HG03565 (cell line): ENCODE data around the gene HACL1.
A peak's percentile ranks its signal among the peaks of the same experiment; 100 is the strongest.
"Not testable (repeated sequence)": the region's sequence is repeated elsewhere in the genome, so short reads cannot be mapped to it uniquely, and the experiment has no call there.

Experiments
- ATAC-seq: cut with Tn5 transposase; IDR thresholded peaks from one replicate; pipeline ENCODE4 v1.9.1; 2021; ENCODE audit warnings: mild to moderate bottlenecking, moderate library complexity; ENCODE audit not compliant: unreplicated experiment

HACL1 gene

DNA sequence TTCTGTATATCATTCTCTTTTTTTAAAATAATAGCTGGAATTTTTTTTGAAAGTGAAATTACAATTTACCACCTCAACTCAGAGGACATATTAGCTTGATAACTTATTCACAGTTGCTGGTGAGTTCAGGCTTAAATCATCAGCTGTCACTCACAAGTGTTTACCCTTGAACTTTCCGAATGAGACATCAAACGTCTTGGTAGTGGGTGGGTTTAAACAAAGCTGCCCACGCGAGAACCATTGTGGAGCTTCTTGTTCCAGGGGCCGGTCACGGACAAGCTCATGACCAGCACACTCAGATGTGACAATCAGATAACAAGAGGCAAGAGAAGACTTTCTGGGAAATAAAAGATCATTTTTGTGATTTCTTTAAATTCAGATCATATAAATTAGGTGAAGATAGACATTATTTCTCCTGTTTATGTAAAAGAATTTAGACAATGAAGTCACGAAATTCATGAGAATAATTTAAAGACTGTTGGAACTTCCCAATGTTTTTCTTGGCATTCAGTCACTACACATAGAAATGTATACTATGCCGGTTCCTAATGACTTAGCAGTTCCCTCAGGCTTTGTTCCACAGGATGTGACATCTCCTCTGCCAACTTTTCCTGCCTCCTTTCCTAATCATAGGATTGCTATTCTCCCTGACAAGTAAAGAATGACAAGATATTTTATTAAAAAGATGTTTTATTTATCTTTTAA lies 29.4 kb upstream of the HACL1 start:
- ATAC-seq: peak; percentile 32

DNA sequence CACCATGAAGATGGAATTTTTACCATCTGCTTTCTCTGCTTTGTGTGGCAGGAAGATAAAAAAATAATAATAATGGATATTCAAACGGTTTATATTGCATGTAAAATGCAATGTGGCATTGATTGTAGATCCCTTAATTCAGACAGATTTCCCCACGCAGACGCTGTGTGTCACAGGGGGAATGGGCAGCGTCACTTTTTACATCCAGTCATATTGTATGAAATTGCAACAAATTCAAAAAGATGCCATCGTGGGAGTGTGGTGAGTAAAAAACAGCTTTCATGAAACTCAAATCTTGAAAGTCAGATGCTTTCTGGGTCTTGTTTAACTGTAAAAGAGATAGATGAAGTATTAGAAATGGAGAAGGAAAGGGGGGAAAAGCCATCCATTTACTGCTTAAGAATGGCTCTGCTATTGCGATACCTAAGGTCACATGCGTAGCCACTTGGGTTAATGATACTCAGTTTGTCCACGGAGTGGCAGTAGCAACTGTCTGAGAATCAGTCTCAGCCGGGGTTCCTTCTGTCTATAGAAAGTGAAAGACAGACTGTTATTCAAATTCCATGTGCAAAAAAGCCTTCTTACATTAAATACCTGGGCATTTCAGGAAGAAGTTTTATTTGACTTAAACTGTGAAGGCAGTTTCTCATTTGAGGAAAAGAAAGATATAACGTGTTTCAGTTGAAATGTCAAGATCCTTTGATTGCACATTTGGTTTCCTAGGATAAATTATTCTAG lies 28.7 kb upstream of the HACL1 start:
- ATAC-seq: peak; percentile 92

DNA sequence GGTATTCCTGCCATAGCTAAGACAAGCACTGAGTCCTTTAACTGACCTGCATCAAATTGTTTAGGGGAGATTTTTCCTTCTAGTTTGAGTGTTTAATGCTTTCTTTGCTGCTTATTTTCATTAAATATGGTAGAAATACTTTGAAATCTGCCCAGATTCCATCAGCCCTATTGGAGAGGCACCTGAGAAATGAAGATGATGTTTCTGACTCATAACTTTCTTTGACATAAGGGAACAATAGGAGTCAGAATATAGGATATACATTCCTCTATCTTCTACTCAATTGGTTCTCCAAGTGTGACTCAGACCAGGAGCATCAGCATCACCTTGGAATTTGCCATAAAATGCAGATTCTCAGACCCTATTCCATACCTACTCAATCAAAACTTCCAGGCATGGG lies 27.6 kb upstream of the HACL1 start:
- ATAC-seq: no peak

DNA sequence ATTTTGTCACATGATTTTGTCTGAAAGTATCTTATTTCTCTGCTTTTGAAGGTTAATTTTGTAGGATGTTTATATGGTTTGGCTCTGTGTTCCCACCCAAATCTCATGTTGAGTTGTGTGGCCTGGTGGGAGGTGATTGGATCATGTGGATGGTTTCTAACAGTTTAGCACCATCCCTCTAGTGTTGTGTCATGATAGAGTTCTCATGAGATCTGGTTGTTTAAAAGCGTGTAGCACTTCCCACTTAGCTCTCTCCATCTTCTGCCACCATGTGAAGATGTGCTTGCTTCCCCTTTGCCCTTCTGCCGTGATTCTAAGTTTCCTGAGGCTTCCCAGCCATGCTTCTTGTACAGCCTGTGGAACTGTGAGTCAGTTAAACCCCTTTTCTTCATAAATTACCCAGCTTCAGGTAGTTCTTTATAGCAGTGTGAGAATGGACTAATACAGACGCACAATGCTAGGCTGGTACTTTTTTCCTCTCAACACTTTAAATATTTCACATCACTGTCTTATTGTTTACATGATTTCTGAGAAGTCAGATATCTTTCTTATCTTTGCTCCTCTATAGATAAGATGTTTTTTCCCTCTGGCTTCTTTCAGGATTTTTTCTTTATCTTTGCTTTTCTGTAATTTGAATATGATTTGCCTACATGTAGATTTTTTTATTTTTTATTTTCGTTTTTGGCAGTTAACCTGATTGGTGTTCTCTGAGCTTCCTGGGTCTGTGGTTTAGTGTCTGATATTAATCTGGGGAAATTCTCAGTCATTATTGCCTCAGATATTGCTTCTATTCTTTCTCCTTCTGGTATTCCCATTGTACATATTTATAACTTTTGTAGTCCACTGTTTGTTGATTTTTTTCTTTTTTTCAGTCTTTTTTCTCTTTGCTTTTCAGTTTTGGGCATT lies 22.4 kb upstream of the HACL1 start:
- ATAC-seq: no peak

DNA sequence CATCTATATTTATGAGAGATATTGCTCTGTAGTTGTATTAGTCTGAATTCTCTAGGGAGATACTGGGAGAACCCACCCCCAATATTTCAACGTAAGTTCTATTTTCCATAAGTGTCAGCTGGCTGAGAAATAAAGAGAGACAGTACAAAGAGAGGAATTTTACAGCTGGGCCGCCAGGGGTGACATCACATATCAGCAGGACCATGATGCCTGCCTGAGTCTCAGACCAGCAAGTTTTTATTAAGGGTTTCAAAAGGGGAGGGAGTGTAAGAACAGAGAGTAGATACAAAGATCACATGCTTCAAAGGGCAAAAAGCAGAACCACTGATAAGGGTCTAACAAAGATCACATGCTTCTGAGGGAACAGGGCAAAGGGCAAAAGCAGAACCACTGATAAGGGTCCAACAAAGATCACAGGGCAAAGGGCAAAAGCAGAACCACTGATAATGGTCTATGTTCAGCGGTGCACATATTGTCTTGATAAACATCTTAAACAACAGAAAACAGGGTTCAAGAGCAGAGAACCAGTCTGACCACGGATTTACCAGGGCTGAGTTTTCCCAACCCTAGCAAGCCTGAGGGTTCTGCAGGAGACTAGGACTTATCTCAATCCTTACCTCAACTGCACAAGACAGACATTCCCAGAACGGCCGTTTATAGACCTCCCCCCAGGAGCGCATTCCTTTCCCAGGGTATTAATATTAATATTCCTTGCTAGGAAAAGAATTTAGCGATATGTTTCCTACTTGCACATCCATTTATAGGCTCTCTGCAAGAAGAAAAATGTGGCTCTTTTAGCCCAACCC lies 18.5 kb upstream of the HACL1 start:
- not testable (repeated sequence) for ATAC-seq

DNA sequence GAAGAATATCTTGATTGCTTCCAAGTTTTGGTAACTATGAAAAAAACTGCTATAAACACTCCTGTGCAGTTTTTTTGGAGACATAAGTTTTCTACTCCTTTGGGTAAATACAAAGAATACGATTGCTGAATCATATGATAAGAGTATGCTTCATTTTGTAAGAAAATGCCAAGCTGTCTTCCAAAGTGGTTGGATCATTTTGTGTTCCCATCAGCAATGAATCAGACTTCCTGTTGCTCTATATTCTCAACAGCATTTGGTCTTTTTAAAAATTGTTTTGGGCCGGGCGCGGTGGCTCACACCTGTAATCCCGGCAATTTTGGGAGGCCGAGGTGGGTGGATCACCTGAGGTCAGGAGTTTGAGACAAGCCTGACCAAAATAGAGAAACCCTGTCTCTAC lies 14.7 kb upstream of the HACL1 start:
- no peak for ATAC-seq

DNA sequence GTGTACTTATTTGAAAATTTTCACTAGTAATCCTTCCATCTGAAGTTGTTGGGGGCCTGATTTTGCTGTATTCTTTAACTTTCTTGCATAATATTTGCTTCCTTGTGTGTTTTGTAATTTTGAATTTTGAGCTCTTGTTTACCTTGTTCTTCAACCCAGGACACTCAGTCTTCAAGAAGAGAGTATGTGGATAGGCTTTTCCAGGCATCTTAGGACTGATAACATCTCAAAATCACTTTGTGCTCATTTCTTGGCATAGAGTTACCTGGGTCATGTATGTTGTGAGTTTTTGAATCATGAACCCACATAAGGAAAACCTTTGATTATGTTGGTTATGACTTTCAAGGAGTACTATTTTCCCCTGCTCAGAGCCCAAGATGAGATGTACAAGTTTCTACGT lies 13.6 kb upstream of the HACL1 start:
- no peak for ATAC-seq

DNA sequence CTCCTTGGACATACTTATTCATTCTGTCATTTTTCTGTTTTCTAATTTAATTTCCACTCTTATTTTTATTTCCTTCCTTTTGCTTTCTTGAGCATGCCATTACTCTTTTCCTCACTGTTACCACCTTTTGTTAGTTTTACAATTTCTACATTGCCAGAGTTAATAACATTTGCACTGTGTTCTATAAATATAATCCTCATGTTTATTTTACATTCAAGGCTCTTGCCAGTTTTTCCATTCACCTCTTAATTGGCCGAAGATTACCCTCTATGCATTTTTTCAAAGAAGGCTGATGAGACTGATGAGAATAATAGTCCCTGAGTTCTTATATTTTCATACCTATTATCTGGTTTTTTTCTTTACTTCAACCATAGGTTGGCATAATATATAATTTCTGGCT lies 10.6 kb upstream of the HACL1 start:
- no peak for ATAC-seq

DNA sequence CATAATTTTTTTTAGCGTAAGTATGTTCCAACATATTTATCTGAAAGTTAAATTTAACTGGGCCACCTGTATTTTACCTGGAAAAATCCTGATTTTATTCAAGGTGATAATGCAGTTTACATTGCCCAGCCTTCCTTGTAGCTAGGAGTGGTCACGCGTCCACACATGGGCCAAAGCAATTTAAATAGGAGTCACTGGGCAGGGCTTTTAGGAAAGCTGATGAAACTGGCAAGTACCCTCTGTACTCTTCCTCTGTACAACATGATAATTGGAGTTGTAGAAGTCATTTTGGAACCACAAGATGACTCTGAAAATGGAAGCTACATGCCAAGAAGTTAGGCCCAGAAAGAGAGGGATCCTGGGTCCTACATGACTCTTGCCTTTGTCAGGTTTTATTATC lies 9.6 kb upstream of the HACL1 start:
- no peak for ATAC-seq

DNA sequence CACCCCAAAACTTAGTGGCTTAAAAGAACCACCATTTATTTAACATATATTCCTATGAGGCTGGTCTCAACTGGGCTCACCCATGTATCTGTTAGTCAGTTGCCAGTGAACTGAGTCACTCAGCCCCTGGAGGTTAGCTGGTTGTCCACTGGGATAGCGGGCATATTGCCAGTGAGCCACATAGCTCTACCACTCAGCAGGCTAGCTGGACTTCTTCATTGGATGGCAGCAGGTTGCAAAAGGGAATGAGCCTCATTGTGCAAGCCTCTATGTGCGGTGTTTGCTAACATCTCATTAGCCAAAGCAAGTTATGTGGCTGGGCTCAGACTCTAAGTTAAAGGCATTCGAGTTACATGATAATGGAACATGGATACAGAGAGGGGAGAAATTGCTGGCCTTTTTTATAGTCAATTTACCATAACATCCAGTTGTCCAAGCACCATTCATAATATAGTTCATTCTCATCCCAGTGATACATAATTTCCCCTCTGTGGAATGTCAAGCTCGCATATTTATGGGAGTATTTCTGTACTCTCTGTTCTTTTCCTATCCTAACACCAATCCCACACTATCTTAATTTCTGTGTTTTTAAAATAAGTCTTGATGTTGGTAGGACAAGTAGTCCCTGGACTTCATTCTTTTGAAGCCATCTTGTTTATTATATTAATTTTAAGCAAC lies 8.9 kb upstream of the HACL1 start:
- no peak for ATAC-seq

DNA sequence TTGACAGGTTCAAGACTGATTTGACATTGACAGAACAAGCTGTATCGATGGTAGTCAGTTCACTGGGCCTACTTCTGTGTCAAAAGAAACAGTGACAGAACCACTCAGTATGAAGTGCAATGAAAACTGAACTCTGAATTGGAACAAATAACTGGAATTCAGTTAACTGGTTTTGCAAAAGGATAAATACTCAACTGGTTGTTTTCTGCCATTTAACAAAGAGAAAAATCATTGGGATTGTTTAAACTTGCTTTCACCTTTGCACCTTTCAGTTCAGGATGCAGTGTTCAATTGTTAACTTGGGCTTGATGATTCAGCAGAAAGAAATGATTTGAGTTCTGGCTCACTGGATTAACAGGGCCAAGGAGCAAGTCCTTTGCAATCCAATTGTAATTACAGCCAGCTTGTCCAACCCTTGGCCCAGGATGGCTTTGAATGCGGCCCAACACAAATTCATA lies 5.1 kb upstream of the HACL1 start:
- ATAC-seq: no peak

DNA sequence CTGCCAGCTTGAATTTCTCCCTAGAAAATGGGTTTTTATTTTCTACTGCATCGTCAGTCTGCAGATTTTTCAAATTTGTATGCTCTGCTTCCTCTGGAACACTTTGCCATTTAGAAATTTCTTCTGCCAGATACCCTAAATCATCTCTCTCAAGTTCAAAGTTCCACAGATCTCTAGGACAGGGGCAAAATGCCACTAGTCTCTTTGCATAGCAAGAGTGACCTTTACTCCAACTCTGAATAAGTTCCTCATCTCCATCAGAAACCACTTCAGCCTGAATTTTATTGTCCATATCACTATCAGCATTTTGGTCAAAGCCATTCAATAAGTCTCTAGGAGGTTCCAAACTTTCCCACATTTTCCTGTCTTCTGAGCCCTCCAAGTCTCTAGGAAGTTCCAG lies 3.2 kb upstream of the HACL1 start:
- ATAC-seq: not testable (repeated sequence)

DNA sequence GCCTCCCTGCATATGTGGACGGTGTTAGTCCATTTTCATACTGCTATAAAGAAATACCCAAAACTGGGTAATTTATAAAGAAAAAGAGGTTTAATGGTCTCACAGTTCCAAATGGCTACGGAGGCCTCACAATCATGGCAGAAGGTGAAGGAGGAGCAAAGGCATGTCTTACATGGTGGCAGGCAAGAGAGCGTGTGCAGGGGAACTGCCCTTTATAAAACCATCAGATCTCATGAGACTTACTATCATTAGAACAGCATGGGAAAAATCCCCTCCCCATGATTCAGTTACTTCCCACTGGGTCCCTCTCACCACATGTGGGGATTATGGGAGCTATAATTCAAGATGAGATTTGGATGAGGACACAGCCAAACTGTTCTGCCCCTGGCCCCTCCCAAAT lies 1.4 kb upstream of the HACL1 start:
- ATAC-seq: not testable (repeated sequence)

DNA sequence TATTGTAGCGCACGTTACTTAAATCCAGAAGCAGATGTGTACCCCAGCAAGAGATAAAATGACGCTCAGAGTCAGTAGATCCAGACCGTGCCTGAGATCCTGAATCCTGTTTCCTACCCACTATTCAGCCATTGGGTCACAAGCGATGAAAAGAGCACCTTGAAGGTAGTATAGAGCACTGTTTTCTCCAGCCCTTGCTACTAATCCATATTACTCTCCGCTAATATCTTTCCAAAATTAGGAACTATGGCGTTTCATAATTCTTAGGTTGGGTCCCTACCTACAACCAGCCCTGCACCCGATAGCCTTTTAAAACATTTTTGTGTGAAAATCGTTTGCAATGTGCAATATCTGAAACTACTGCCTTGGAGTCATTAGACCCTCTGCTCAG lies 772 bp upstream of the HACL1 start:
- ATAC-seq: no peak

DNA sequence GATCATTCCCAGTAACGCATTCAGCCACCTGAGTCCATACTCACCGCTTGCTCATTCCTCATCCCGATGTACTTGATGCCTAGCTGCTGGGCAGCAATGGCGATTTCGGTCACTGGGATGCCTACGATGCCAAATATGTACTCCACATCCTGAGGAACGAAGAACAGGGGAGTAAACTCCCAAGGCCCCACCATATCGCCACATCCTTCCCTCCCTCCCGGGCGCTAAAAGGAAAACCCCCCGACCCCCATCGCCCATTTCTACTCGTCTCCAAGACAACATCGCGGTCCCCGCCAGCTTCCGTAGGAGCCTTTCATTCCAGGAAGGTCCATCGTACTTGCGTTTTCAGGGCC lies 347 bp downstream of the HACL1 start:
- peak; percentile 7 for ATAC-seq

DNA sequence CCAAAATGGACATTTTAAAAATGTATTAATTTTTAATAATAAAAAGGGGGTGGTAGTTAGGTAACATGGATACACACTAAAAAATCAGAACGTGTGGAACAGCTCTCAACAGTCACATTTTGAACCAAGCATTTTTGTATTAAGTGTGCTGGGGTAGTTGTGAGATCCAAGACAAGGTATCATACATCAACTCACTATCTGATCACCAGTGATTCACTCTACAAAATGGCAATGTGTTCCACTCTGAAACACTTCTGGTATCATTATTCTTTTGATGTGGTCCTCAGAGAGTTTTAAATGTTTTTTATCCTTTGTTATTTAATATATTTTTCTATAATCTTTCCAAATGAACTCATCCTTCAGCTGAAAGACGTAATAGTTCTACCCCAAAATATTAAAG lies 5.4 kb downstream of the HACL1 start:
- ATAC-seq: no peak

DNA sequence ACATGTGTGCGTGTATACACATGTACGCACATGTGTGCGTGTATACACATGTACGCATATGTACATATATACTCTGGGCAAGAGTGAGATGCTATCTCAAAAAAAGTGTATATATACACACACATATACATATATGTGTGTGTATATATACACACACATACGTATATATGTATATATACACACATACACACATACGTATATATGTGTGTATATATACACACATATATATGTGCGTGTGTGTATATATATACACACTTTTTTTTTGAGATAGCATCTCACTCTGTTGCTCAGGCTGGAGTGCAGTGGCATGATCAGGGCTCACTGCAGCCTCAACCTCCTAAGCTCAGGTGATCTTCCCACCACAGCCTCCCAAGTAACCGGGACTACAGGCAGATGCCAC lies 8.4 kb downstream of the HACL1 start:
- no peak for ATAC-seq

DNA sequence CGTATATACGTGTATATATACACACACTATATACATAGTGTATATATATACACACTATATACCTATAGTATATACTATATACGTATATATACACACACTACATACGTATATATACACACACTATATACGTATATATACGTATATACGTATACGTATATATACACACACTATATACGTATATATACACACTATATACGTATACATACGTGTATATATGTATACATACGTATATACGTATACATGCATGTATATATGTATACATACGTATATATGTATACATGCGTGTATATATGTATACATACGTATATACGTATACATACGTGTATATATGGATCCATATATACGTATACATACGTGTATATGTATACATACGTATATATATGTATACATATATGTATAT lies 9.4 kb downstream of the HACL1 start:
- ATAC-seq: no peak

DNA sequence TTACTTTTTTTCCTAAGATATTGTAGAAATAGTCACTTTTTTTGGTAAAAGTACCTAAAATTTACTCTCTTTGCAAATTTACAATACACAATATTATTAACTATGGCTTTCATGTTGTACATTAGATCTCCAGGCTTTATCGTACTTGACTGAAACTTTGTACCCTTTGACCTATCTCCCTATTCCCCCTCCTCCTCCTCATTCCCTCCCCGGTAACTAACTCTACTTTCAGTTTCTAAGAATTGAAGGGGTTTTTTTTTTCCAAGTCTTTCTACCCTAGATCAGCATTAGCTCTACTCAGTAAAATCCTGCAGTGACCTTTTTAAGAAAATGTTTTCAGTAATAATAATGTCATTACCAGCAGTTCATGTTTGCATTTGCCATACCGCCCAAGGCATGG lies 10.1 kb downstream of the HACL1 start:
- ATAC-seq: no peak

DNA sequence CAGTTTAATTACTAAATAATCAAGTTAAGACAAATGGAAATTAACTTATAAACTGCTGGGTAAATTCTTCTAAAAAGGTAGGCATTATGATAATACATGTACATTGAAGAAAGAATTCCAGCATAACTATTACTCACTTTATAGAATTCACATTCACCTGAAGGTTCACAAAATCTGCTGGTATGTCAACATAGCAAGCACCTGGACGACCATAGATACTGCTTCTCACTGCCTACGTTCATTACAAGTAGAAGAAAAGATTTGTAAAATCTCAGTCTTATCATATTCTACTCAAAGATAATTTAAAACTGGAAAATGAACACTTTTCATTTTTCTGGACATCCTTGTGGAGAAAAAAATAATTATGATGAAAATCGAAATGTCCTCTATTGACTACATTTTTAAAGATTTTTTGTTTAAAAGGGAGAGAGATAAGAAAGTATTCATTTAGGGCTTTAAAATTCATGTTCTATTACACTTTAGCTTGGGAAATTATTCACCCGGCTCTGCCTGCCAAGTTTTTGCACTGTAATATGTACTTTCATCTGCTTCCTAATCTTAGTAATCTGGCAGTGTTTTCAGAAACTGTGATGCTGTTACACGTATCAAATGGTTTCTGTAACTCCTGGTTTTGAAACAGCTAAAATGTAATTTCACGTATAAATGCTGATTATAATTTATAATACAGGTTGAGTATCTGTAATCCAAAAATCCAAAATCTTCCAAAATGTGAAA lies 16.1 kb downstream of the HACL1 start:
- no peak for ATAC-seq
